Endothelial cell of umbilical vein (primary cell): ENCODE results near the gene MEGF11. TPM values are rescaled to one million over a fixed set of nuclear protein-coding genes. Genes with fewer than 3 reads are reported as not detected.

ENCODE experiments used
- BruUV-seq: library from RNA; stranded (reverse); fragments of 400-500 nt; replicated peaks from 2 replicates; lab custom pipeline; 2021; lab: Mats Ljungman, UMichigan
- CTCF ChIA-PET: fragments of 300-600, 350-600 bp; sonication (Branson Sonifier 250); formaldehyde crosslinking; loops from one replicate; lab custom pipeline; 2021; ENCODE audit warnings: antibody characterized with exemption, inconsistent platforms; lab: Charles Lee
- POLR2A ChIA-PET: fragments of 300-600, 350-600 bp; sonication (Branson Sonifier 250); formaldehyde crosslinking; loops from one replicate; lab custom pipeline; 2021; ENCODE audit warnings: antibody characterized with exemption, inconsistent platforms; lab: Charles Lee
- DNase-seq: peaks from one replicate; pipeline ENCODE4 v3.0.0-alpha.2; 2011; ENCODE audit warnings: low read depth, low spot score
- FAIRE-seq: peaks from 2 replicates; lab custom pipeline; 2011; peaks lifted over from hg19 to GRCh38; lab: Jason Lieb, UNC
- H2AFZ ChIP-seq: 2 replicates; pipeline ENCODE4 v1.6.0; 2012; ENCODE audit warnings: low read depth, low read length, control low read depth, inconsistent platforms
- H3K27ac ChIP-seq: 2 replicates; pipeline ENCODE4 v1.5.1; 2011; ENCODE audit warnings: low read depth, mild to moderate bottlenecking, control low read depth, low read length, moderate library complexity; ENCODE audit not compliant: insufficient read depth
- H3K27me3 ChIP-seq, 2 experiments: 2 replicates each; pipeline versions ENCODE4 v1.6.0 to v1.6.1; 2011; ENCODE audit warnings: low read length in 2 of 2, mixed read lengths in 1 of 2; ENCODE audit not compliant: control insufficient read depth in 2 of 2, insufficient read depth in 2 of 2
- H3K36me3 ChIP-seq, 2 experiments: 2 replicates in 1 of 2; 3 replicates in 1 of 2; pipeline ENCODE4 v1.5.1; 2011; ENCODE audit warnings: low read length in 2 of 2, mild to moderate bottlenecking in 1 of 2, moderate library complexity in 1 of 2; ENCODE audit not compliant: control insufficient read depth in 2 of 2, insufficient read depth in 2 of 2; ENCODE audit errors: extremely low read depth in 1 of 2
- H3K4me1 ChIP-seq: 3 replicates; pipeline ENCODE4 v1.5.1; 2011; ENCODE audit warnings: mild to moderate bottlenecking, low read length; ENCODE audit not compliant: control insufficient read depth, insufficient read depth; ENCODE audit errors: extremely low read depth
- H3K4me2 ChIP-seq: 2 replicates; pipeline ENCODE4 v1.6.1; 2011; ENCODE audit warnings: low read length, control low read depth, mixed read lengths; ENCODE audit not compliant: insufficient read depth
- H3K4me3 ChIP-seq, 3 experiments: fragments of 200-600 bp in 1 of 3; sonication (generic), shearing (Covaris generic) in 1 of 3; replicated peaks in 1 of 3; 2 replicates each; pipeline ENCODE4 v1.5.1; 2011 to 2016; ENCODE audit warnings: control low read depth in 3 of 3, low read length in 3 of 3, mild to moderate bottlenecking in 2 of 3, inconsistent platforms in 1 of 3, low read depth in 1 of 3, moderate library complexity in 1 of 3; ENCODE audit not compliant: insufficient read depth in 1 of 3
- H3K79me2 ChIP-seq: 2 replicates; pipeline ENCODE4 v1.6.0; 2012; ENCODE audit warnings: low read length, inconsistent platforms; ENCODE audit not compliant: control insufficient read depth, insufficient read depth
- H3K9ac ChIP-seq: replicated peaks from 2 replicates; pipeline ENCODE3; 2011; ENCODE audit warnings: low read length, control low read depth; ENCODE audit not compliant: insufficient read depth; ENCODE audit errors: extremely low read depth
- H3K9me1 ChIP-seq: replicated peaks from 3 replicates; pipeline ENCODE4 v1.6.0; 2011; ENCODE audit warnings: mild to moderate bottlenecking, low read length; ENCODE audit not compliant: control insufficient read depth, insufficient read depth; ENCODE audit errors: extremely low read depth
- H3K9me3 ChIP-seq: replicated peaks from 2 replicates; pipeline ENCODE4 v1.5.1; 2012; ENCODE audit warnings: low read length, inconsistent platforms; ENCODE audit not compliant: control insufficient read depth, insufficient read depth
- H4K20me1 ChIP-seq: replicated peaks from 2 replicates; pipeline ENCODE3; 2011; ENCODE audit warnings: mild to moderate bottlenecking, low read length; ENCODE audit not compliant: control insufficient read depth, insufficient read depth; ENCODE audit errors: extremely low read depth
- EZH2 ChIP-seq: IDR thresholded peaks from 2 replicates; pipeline ENCODE4 v1.6.1; 2012; ENCODE audit warnings: borderline replicate concordance, low read depth, mild to moderate bottlenecking, moderate library complexity, low read length, inconsistent platforms; ENCODE audit not compliant: severe bottlenecking
- FOS ChIP-seq: IDR thresholded peaks from 2 replicates; pipeline ENCODE4 v1.6.1; 2011; ENCODE audit warnings: mild to moderate bottlenecking, low read length, moderate library complexity, borderline replicate concordance; ENCODE audit not compliant: insufficient read depth
- JUN ChIP-seq: IDR thresholded peaks from 2 replicates; pipeline ENCODE4 v1.6.1; 2011; ENCODE audit warnings: borderline replicate concordance, low read depth; ENCODE audit not compliant: insufficient read length, insufficient read depth
- MAX ChIP-seq: IDR thresholded peaks from 2 replicates; pipeline ENCODE4 v1.6.1; 2011; ENCODE audit not compliant: insufficient read depth, insufficient read length
- MYC ChIP-seq: IDR thresholded peaks from one replicate; pipeline ENCODE4 v1.6.1; 2011; ENCODE audit warnings: mild to moderate bottlenecking, low read depth, low read length
- POLR2A ChIP-seq: IDR thresholded peaks from 2 replicates; pipeline ENCODE4 v1.6.1; 2012; ENCODE audit warnings: low read depth, mild to moderate bottlenecking, control low read depth, low read length
- POLR2AphosphoS5 ChIP-seq: IDR thresholded peaks from 2 replicates; pipeline ENCODE4 v1.6.1; 2012; ENCODE audit warnings: low read depth, mild to moderate bottlenecking, control low read depth, low read length, moderate library complexity; ENCODE audit not compliant: insufficient read depth
- dilution Hi-C: fragments of 300-500 bp; cut with MboI; formaldehyde crosslinking; loops from one replicate; pipeline ENCODE4 v1.15.0; 2019; ENCODE audit warnings: low sequenced_read_pairs; ENCODE audit not compliant: extremely low pct_ligation_motif_present
- intact Hi-C: fragments of 100-400 bp; cut with micrococcal nuclease; formaldehyde crosslinking; loops from one replicate; pipeline ENCODE4 v1.10.0; 2022
- polyA plus RNA-seq, 4 experiments: library from polyadenylated mRNA; depleted of rRNA in 3 of 4; stranded (reverse) in 3 of 4; unstranded in 1 of 4; fragments of >200 nt; gene quantifications; 2 replicates each; pipeline versions ENCODE4 v1.2.1 to v1.2.3, GENCODE V29; 2011 to 2012; ENCODE audit warnings: missing spikeins in 1 of 4
- total RNA-seq: library from RNA; stranded (reverse); gene quantifications from 2 replicates; pipeline ENCODE4 v1.2.3, GENCODE V29; 2021
- TF ChIP-seq, protein P1 (sequence below), 2 donors: IDR thresholded peaks; 1 replicate in 1 of 2; 2 replicates in 1 of 2; pipeline ENCODE4 v1.5.1; 2011; ENCODE audit warnings: low read length in 2 of 2, mild to moderate bottlenecking in 2 of 2, moderate library complexity in 2 of 2, control low read depth in 1 of 2, inconsistent platforms in 1 of 2, low read depth in 1 of 2; ENCODE audit not compliant: insufficient read depth in 1 of 2; ENCODE audit errors: extremely low read depth in 1 of 2

MEGF11 gene
- total and polyA plus RNA-seq, 2 donors (not counting 3 experiments of a cell fraction or from before 2014, with no cell fraction given): not detected

GRCh38 chr15:66103293-66103590, 150.3 kb downstream of the MEGF11 start:
- DNase-seq (no peak), FAIRE-seq (no peak)
- Histone ChIP-seq H3K27ac (no peak overlapping the region), H3K79me2 (no peaks in the 10 kb centered on the region), H3K9me1 (no peaks in the 10 kb centered on the region), H3K9me3 (no peaks in the 10 kb centered on the region), H3K4me2 (no peak overlapping the region), H3K27me3 (peaks cover 3 to 7% of the 10 kb centered on the region in 2 experiments), H3K36me3 (no peaks in the 10 kb centered on the region), H4K20me1 (no peaks in the 10 kb centered on the region), H3K9ac (no peak overlapping the region), H3K4me1 (no peaks in the 10 kb centered on the region), H2AFZ (no peak overlapping the region), H3K4me3 (no peak overlapping the region)
- CTCF ChIA-PET: no interaction called here
- intact Hi-C loops (no loop called here), dilution Hi-C loops (no loop called here)
- POLR2A ChIA-PET: no interaction called here
- no TSS peak for BruUV-seq
- TF ChIP-seq POLR2AphosphoS5 (no peak), POLR2A (no peak), JUN (no peak), MAX (no peak), FOS (no peak), EZH2 (no peak), MYC (no peak)
- TF ChIP-seq, protein P1, sequence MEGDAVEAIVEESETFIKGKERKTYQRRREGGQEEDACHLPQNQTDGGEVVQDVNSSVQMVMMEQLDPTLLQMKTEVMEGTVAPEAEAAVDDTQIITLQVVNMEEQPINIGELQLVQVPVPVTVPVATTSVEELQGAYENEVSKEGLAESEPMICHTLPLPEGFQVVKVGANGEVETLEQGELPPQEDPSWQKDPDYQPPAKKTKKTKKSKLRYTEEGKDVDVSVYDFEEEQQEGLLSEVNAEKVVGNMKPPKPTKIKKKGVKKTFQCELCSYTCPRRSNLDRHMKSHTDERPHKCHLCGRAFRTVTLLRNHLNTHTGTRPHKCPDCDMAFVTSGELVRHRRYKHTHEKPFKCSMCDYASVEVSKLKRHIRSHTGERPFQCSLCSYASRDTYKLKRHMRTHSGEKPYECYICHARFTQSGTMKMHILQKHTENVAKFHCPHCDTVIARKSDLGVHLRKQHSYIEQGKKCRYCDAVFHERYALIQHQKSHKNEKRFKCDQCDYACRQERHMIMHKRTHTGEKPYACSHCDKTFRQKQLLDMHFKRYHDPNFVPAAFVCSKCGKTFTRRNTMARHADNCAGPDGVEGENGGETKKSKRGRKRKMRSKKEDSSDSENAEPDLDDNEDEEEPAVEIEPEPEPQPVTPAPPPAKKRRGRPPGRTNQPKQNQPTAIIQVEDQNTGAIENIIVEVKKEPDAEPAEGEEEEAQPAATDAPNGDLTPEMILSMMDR (IDR thresholded peaks at IDR 0.05; ENCODE audit: extremely low read depth in 1 of 2, insufficient read depth in 1 of 2, low read depth in 1 of 2, low read length in 2 of 2): no peak
